PFSK-1 (cell line): ENCODE data around the gene SSR2.

Experiments used
- FOXP2 ChIP-seq: optimal IDR thresholded peaks from 2 replicates; pipeline ENCODE3; 2011; ENCODE audit warnings: borderline replicate concordance, control low read depth, inconsistent platforms; ENCODE audit not compliant: insufficient read depth; ENCODE audit errors: extremely low read length, extremely low read depth
- POLR2AphosphoS5 ChIP-seq: IDR thresholded peaks from 2 replicates; pipeline ENCODE4 v1.6.1; 2012; ENCODE audit warnings: low read depth, mild to moderate bottlenecking, control low read depth, low read length, moderate library complexity
- REST ChIP-seq, 2 experiments: IDR thresholded peaks; 2 replicates each; pipeline versions ENCODE4 v1.6.1 to v1.8.0; 2011 to 2012; ENCODE audit warnings: low read depth in 2 of 2, low read length in 2 of 2, control low read depth in 1 of 2, inconsistent platforms in 1 of 2, mild to moderate bottlenecking in 1 of 2, moderate library complexity in 1 of 2; ENCODE audit not compliant: insufficient read depth in 1 of 2
- SIN3A ChIP-seq: IDR thresholded peaks from 2 replicates; pipeline ENCODE4 v1.6.1; 2012; ENCODE audit warnings: mild to moderate bottlenecking, low read length, moderate library complexity, borderline replicate concordance; ENCODE audit not compliant: insufficient read depth
- TAF1 ChIP-seq: IDR thresholded peaks from 2 replicates; pipeline ENCODE4 v1.6.1; 2012; ENCODE audit warnings: low read length, control low read depth, borderline replicate concordance; ENCODE audit not compliant: insufficient read depth

SSR2 gene

DNA sequence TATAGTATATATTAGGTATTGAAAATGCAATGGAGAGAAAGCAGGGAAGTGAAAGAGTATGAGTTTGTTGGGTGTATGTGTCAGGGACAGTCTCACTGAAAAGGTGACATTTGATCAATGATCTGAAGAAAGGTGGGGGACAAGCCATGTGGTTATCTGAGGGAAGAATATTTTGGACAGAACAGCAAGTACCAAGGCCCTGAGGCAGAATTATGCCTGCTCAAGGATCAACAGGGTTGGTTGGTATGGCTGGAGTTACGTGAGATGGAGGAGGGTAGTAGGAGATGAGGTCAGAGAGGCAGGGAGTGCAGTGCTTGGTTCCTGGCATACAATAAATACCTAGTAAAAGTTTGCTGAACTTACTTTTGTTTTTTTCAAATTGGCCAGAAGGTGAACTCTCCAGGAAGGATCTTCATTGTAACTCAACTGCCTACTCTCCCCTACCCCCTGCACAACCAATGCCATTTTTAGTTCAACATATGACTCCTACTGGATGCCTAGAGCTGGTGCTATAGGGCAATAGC is 35.6 kb upstream of the SSR2 start:
- TF ChIP-seq SIN3A, result no peak
- TF ChIP-seq REST (IDR thresholded peaks at IDR 0.05; ENCODE audit: insufficient read depth in 1 of 2, low read depth in 2 of 2, low read length in 2 of 2), result no peak
- TF ChIP-seq FOXP2, result no peak
- TF ChIP-seq POLR2AphosphoS5, result no peak
- TF ChIP-seq TAF1, result no peak

DNA sequence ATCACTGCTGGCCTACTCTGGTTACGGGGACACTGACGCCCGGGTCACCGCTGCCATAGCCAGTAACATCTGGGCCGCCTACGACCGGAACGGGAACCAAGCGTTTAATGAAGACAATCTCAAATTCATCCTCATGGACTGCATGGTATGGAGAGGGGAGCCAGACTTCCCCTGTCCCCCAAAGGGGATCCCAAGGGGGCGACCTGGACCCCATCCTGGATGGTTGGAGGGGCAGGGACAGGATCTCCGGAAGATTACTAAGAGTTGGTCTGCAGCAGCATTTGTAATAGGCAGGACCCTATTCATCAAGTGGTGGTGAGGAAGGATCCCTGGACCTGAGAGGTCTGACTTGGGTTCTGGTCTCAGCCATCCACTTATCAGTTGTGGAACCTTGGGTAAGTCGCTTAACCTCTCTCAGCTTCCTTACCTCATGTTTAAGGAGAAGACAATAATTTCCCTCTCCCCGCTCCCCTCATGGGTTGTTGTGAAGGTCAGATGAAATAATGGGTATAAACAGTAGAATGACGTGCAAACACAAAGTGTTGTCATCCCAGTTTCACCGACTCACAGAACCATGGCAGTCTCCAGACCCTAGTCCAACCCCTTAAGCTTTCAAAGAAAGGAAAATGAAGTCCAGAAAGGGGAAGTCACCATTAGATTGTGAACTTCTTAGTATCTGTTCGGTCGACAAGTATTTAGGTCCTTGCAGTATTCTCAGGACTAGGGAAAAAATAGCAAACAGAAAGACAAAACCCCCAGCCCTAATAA is 34.7 kb upstream of the SSR2 start:
- TF ChIP-seq SIN3A, result no peak

GRCh38 chr1:156054500-156055280 is 33.9 kb upstream of the SSR2 start, which contains the start of gene LAMTOR2:
Gene LAMTOR2, plus strand, starts transcription at chr1:156054782. Its CDS starts 108 bp downstream, at chr1:156054890.
- peak; percentile 66 for TF ChIP-seq FOXP2
- TF ChIP-seq SIN3A, result peak; percentile 92; the same call in 1 of the 2 replicates
- TF ChIP-seq POLR2AphosphoS5, result peak; percentile 85
- TF ChIP-seq REST (IDR thresholded peaks at IDR 0.05; ENCODE audit: insufficient read depth in 1 of 2, low read depth in 2 of 2, low read length in 2 of 2), result peak; percentile 37 to 61; a peak in 1 of 4 replicates
- TF ChIP-seq TAF1, result peak; percentile 86

GRCh38 chr1:156053768-156054499 is 33.2 kb upstream of the SSR2 start, which contains the start of gene UBQLN4:
Gene UBQLN4, minus strand, starts transcription at chr1:156053798. Its CDS starts 97 bp downstream, at chr1:156053701.
- TF ChIP-seq SIN3A, result no peak; the same call in 1 of the 2 replicates
- TF ChIP-seq REST (IDR thresholded peaks at IDR 0.05; ENCODE audit: insufficient read depth in 1 of 2, low read depth in 2 of 2, low read length in 2 of 2), result peak in 1 of 2 experiments; percentile 23; a peak in 1 of 4 replicates
- no peak; the same call in 1 of the 2 replicates for TF ChIP-seq TAF1
- TF ChIP-seq POLR2AphosphoS5, result no peak; the same call in 1 of the 2 replicates
- peak; percentile 16 for TF ChIP-seq FOXP2
